Esophagus squamous epithelium (tissue), 4 donors: ENCODE results near the gene TALDO1.

Experiments used
- POLR2A ChIP-seq, 4 donors: fragments of 450-650 bp; IDR thresholded peaks; one replicate each; pipeline ENCODE4 v1.6.1; 2017; ENCODE audit warnings: antibody characterized with exemption in 4 of 4, mild to moderate bottlenecking in 4 of 4, moderate library complexity in 3 of 4
- TF ChIP-seq, protein P1 (sequence below), 6 experiments: fragments of 450-650 bp in 4 of 6; fragments of 200-600 bp in 2 of 6; sonication (generic) in 2 of 6; IDR thresholded peaks; one replicate each; pipeline ENCODE4 v1.5.1; 2016 to 2019; ENCODE audit warnings: antibody characterized with exemption in 6 of 6, mild to moderate bottlenecking in 4 of 6, moderate library complexity in 4 of 6

DNA sequence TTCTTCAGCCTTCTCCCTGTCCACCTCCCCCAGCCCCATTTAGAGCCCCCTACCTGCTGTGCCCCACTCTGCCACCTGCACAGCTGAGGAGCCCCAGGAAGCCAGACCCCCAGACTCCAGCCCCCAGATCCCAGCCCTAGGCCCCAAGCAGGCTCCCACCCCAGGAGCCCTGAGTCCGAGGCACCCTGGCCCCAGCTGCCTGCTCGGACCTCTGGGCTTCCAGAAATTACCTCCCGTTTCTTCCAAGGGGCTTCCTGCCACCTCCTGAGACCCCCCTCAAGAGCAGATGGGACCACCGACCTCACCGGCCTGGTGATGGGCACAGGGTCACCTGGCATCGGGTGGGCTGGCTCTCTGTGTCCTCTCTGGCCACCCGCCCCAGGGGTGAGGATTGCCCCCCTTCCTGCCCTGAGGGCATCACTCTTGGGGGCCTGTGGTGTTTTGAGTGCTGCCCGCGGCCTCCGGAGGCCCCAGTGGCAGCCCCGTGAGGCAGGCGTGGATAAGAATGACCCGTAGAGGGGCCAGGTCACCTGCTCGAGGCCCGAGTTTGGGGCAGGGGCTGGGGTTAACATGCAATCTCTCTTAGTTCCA lies 18.3 kb upstream of the TALDO1 start:
- TF ChIP-seq, protein P1, sequence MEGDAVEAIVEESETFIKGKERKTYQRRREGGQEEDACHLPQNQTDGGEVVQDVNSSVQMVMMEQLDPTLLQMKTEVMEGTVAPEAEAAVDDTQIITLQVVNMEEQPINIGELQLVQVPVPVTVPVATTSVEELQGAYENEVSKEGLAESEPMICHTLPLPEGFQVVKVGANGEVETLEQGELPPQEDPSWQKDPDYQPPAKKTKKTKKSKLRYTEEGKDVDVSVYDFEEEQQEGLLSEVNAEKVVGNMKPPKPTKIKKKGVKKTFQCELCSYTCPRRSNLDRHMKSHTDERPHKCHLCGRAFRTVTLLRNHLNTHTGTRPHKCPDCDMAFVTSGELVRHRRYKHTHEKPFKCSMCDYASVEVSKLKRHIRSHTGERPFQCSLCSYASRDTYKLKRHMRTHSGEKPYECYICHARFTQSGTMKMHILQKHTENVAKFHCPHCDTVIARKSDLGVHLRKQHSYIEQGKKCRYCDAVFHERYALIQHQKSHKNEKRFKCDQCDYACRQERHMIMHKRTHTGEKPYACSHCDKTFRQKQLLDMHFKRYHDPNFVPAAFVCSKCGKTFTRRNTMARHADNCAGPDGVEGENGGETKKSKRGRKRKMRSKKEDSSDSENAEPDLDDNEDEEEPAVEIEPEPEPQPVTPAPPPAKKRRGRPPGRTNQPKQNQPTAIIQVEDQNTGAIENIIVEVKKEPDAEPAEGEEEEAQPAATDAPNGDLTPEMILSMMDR (IDR thresholded peaks at IDR 0.05) = no peak
- TF ChIP-seq POLR2A (IDR thresholded peaks at IDR 0.05) = no peak
